Measurements from ENCODE around the gene GRB2.

GRB2 gene

GRCh38 chr17:75339971-75340370 is 65.5 kb downstream of the GRB2 start:
- no peak for TF ChIP-seq CTCF (IDR thresholded peaks at IDR 0.05; ENCODE audit: low read depth, low read length)
- no peak for DNase-seq (ENCODE audit: extremely low read depth, low read depth)

GRCh38 chr17:75338335-75338734 is 67.1 kb downstream of the GRB2 start:
- DNase-seq (ENCODE audit: extremely low read depth, low read depth): no peak
- no peak for TF ChIP-seq CTCF (IDR thresholded peaks at IDR 0.05; ENCODE audit: low read depth, low read length)

GRCh38 chr17:75335315-75335714 is 70.2 kb downstream of the GRB2 start:
- no peak for DNase-seq (ENCODE audit: extremely low read depth, low read depth)
- TF ChIP-seq CTCF (IDR thresholded peaks at IDR 0.05; ENCODE audit: low read depth, low read length): no peak

- TF ChIP-seq CTCF (IDR thresholded peaks at IDR 0.05; ENCODE audit: low read depth, low read length): no peak
- DNase-seq (ENCODE audit: extremely low read depth, low read depth): no peak
These were observed 70.8 kb downstream of the GRB2 start for GRCh38 chr17:75334723-75335122.

GRCh38 chr17:75331671-75332070 is 73.8 kb downstream of the GRB2 start:
- no peak for TF ChIP-seq CTCF (IDR thresholded peaks at IDR 0.05; ENCODE audit: low read depth, low read length)

GRCh38 chr17:75327757-75328156 is 77.7 kb downstream of the GRB2 start:
- no peak for TF ChIP-seq CTCF (IDR thresholded peaks at IDR 0.05; ENCODE audit: low read depth, low read length)
- no peak for DNase-seq (ENCODE audit: extremely low read depth, low read depth)

More at GRCh38 chr17:75331671-75332070, 73.8 kb downstream of the GRB2 start:
- DNase-seq (ENCODE audit: extremely low read depth, low read depth): no peak

GRCh38 chr17:75326226-75326848 is 79.1 kb downstream of the GRB2 start:
- no peak for DNase-seq (ENCODE audit: extremely low read depth, low read depth)
- no peak for TF ChIP-seq CTCF (IDR thresholded peaks at IDR 0.05; ENCODE audit: low read depth, low read length)

Measured in AG09319 (cell line).